HepG2 (cell line): ENCODE measurements around the gene RNPEPL1. TPM values are rescaled to one million over a fixed set of nuclear protein-coding genes. Genes with fewer than 3 reads are reported as not detected.

ENCODE experiments used
- EZH2 ChIP-seq: conservative IDR thresholded peaks from 2 replicates; pipeline ENCODE4 v1.6.1; 2012; ENCODE audit warnings: mild to moderate bottlenecking, low read depth, low read length, moderate library complexity
- IKZF1 ChIP-seq: fragments of 450-650 bp; IDR thresholded peaks from 2 replicates; pipeline ENCODE4 v1.7.1; 2016
- ISL2 ChIP-seq: sonication (generic); formaldehyde crosslinking; IDR thresholded peaks from 2 replicates; pipeline ENCODE4 v1.5.0; 2020; ENCODE audit warnings: missing genetic modification reagents
- KDM1A ChIP-seq: IDR thresholded peaks from 2 replicates; pipeline ENCODE4 v1.6.1; 2016; ENCODE audit warnings: missing compliant biosample characterization
- MTA3 ChIP-seq: sonication (generic); formaldehyde crosslinking; IDR thresholded peaks from 2 replicates; pipeline ENCODE4 v1.4.0; 2020; ENCODE audit warnings: missing genetic modification reagents
- PRMT3 ChIP-seq: sonication (generic); formaldehyde crosslinking; IDR thresholded peaks from 2 replicates; pipeline ENCODE4 v1.8.1; 2022; ENCODE audit warnings: low read depth, mild to moderate bottlenecking, moderate library complexity, missing genetic modification reagents, borderline replicate concordance
- SETDB1 ChIP-seq: sonication (generic); formaldehyde crosslinking; IDR thresholded peaks from 2 replicates; pipeline ENCODE4 v1.5.1; 2020; ENCODE audit warnings: missing genetic modification reagents, mild to moderate bottlenecking, borderline replicate concordance
- SRSF9 ChIP-seq: fragments of 200-400 bp; formaldehyde crosslinking; IDR thresholded peaks from 2 replicates; pipeline ENCODE4 v1.6.1; 2018; ENCODE audit warnings: borderline replicate concordance, mild to moderate bottlenecking, low read depth, low read length; ENCODE audit not compliant: insufficient read depth, poor library complexity, severe bottlenecking
- TFE3 ChIP-seq: IDR thresholded peaks from 2 replicates; pipeline ENCODE4 v1.6.1; 2016
- TGIF2 ChIP-seq: IDR thresholded peaks from 2 replicates; pipeline ENCODE4 v1.6.1; 2016; ENCODE audit warnings: control low read depth, missing compliant biosample characterization
- ZBTB20 ChIP-seq: sonication (generic); formaldehyde crosslinking; IDR thresholded peaks from 2 replicates; pipeline ENCODE4 v1.8.1; 2023; ENCODE audit warnings: missing genetic modification reagents, low read depth, mild to moderate bottlenecking, borderline replicate concordance
- ZNF101 ChIP-seq: sonication (generic); formaldehyde crosslinking; IDR thresholded peaks from 2 replicates; pipeline ENCODE4 v1.4.0; 2020; ENCODE audit warnings: mild to moderate bottlenecking, low read depth, missing genetic modification reagents, borderline replicate concordance
- ZNF232 ChIP-seq: sonication (generic); formaldehyde crosslinking; IDR thresholded peaks from 2 replicates; pipeline ENCODE4 v1.4.0; 2020; ENCODE audit warnings: missing genetic modification reagents, borderline replicate concordance
- ZNF24 ChIP-seq: fragments of 450-650 bp; IDR thresholded peaks from 2 replicates; pipeline ENCODE4 v1.6.1; 2017; ENCODE audit warnings: antibody characterized with exemption, mild to moderate bottlenecking
- ZNF263 ChIP-seq: sonication (generic); formaldehyde crosslinking; IDR thresholded peaks from 2 replicates; pipeline ENCODE4 v1.4.0; 2020; ENCODE audit warnings: missing genetic modification reagents
- ZNF282 ChIP-seq: fragments of 450-650 bp; IDR thresholded peaks from 2 replicates; pipeline ENCODE4 v1.6.1; 2018; ENCODE audit not compliant: partially characterized antibody
- ZNF530 ChIP-seq: sonication (generic); formaldehyde crosslinking; IDR thresholded peaks from 2 replicates; pipeline ENCODE4 v1.5.0; 2020; ENCODE audit warnings: low read depth, mild to moderate bottlenecking, missing genetic modification reagents
- ZNF589 ChIP-seq: sonication (generic); formaldehyde crosslinking; conservative IDR thresholded peaks from 2 replicates; pipeline ENCODE4 v1.8.0; 2022; ENCODE audit warnings: mild to moderate bottlenecking, moderate library complexity, missing genetic modification reagents
- ZNF710 ChIP-seq: sonication (generic); formaldehyde crosslinking; IDR thresholded peaks from 2 replicates; pipeline ENCODE4 v1.5.0; 2020; ENCODE audit warnings: mild to moderate bottlenecking, missing genetic modification reagents, borderline replicate concordance
- polyA plus RNA-seq, 8 experiments: library from polyadenylated mRNA; depleted of rRNA in 3 of 8; stranded (reverse) in 7 of 8; unstranded in 1 of 8; fragments of >200 nt; fragmentation: Illumina TruSeq in 4 of 8; extraction: Trizol in 4 of 8; gene quantifications; 2 replicates each; pipeline versions ENCODE4 v1.2.1 to v1.2.3, GENCODE V29; 2011 to 2016; ENCODE audit warnings: low read depth in 4 of 8, missing spikeins in 1 of 8, mixed read lengths in 1 of 8; ENCODE audit not compliant: insufficient read depth in 1 of 8
- total RNA-seq, 5 experiments: library from RNA; depleted of rRNA; stranded (reverse); fragments of >200 nt; fragmentation: Illumina TruSeq; extraction: Trizol; gene quantifications; 2 replicates each; pipeline ENCODE4 v1.2.3, GENCODE V29; 2016; ENCODE audit warnings: low read depth in 1 of 5
- TF ChIP-seq, protein P1 (sequence below): sonication (generic); formaldehyde crosslinking; IDR thresholded peaks from 2 replicates; pipeline ENCODE4 v1.4.0; 2020; ENCODE audit warnings: missing genetic modification reagents
- TF ChIP-seq, protein P2 (sequence below): sonication (generic); formaldehyde crosslinking; IDR thresholded peaks from 2 replicates; pipeline ENCODE4 v1.4.0; 2020; ENCODE audit warnings: missing genetic modification reagents, mild to moderate bottlenecking, borderline replicate concordance

The RNPEPL1 gene
- total and polyA plus RNA-seq, 2 of the 13 experiments (the other 11 are each of a cell fraction or from before 2014, with no cell fraction given) = 13.0 to 18.0 TPM

- TF ChIP-seq TFE3 (CRISPR knock-in tag) = peak; percentile 72
- TF ChIP-seq ZBTB20 (CRISPR knock-in tag) = peak; percentile 68; the same call in 1 of the 2 replicates
- TF ChIP-seq, protein P1, sequence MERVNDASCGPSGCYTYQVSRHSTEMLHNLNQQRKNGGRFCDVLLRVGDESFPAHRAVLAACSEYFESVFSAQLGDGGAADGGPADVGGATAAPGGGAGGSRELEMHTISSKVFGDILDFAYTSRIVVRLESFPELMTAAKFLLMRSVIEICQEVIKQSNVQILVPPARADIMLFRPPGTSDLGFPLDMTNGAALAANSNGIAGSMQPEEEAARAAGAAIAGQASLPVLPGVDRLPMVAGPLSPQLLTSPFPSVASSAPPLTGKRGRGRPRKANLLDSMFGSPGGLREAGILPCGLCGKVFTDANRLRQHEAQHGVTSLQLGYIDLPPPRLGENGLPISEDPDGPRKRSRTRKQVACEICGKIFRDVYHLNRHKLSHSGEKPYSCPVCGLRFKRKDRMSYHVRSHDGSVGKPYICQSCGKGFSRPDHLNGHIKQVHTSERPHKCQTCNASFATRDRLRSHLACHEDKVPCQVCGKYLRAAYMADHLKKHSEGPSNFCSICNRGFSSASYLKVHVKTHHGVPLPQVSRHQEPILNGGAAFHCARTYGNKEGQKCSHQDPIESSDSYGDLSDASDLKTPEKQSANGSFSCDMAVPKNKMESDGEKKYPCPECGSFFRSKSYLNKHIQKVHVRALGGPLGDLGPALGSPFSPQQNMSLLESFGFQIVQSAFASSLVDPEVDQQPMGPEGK (CRISPR knock-in tag) = peak; percentile 37
- TF ChIP-seq MTA3 (CRISPR knock-in tag) = no peak
- peak; percentile 87 for TF ChIP-seq TGIF2 (CRISPR knock-in tag)
- peak; percentile 55; the same call in 1 of the 2 replicates for TF ChIP-seq ISL2 (CRISPR knock-in tag)
- no peak for TF ChIP-seq ZNF282
- no peak for TF ChIP-seq IKZF1
- peak; percentile 65; the same call in 1 of the 2 replicates for TF ChIP-seq ZNF24
- TF ChIP-seq ZNF530 (CRISPR knock-in tag) = no peak
- no peak for TF ChIP-seq SETDB1
- TF ChIP-seq ZNF263 = peak; percentile 64
- TF ChIP-seq ZNF710 = 0 out of 2 replicates have a peak, but pooled peaks have one; percentile 75
- no peak for TF ChIP-seq SRSF9
- no peak for TF ChIP-seq PRMT3 (CRISPR knock-in tag)
- no peak for TF ChIP-seq ZNF101 (CRISPR knock-in tag)
- TF ChIP-seq ZNF232 (CRISPR knock-in tag) = 0 out of 2 replicates have a peak, but pooled peaks have one; percentile 72
- TF ChIP-seq KDM1A (CRISPR knock-in tag) = peak; percentile 49; the same call in 1 of the 2 replicates
- TF ChIP-seq ZNF589 = peak; percentile 58; the same call in 1 of the 2 replicates
- no peak for TF ChIP-seq EZH2
- TF ChIP-seq, protein P2, sequence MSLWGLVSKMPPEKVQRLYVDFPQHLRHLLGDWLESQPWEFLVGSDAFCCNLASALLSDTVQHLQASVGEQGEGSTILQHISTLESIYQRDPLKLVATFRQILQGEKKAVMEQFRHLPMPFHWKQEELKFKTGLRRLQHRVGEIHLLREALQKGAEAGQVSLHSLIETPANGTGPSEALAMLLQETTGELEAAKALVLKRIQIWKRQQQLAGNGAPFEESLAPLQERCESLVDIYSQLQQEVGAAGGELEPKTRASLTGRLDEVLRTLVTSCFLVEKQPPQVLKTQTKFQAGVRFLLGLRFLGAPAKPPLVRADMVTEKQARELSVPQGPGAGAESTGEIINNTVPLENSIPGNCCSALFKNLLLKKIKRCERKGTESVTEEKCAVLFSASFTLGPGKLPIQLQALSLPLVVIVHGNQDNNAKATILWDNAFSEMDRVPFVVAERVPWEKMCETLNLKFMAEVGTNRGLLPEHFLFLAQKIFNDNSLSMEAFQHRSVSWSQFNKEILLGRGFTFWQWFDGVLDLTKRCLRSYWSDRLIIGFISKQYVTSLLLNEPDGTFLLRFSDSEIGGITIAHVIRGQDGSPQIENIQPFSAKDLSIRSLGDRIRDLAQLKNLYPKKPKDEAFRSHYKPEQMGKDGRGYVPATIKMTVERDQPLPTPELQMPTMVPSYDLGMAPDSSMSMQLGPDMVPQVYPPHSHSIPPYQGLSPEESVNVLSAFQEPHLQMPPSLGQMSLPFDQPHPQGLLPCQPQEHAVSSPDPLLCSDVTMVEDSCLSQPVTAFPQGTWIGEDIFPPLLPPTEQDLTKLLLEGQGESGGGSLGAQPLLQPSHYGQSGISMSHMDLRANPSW (CRISPR knock-in tag) = 0 out of 2 replicates have a peak, but pooled peaks have one; percentile 60
Measured at GRCh38 chr2:240579771-240580614, 11.7 kb downstream of the RNPEPL1 start (continued).
